GM21447 (cell line): Measurements from ENCODE around the gene PPM1G.

Source experiments
- ATAC-seq: cut with Tn5 transposase; IDR thresholded peaks from one replicate; pipeline ENCODE4 v1.9.1; 2021; ENCODE audit not compliant: unreplicated experiment

Gene PPM1G

GRCh38 chr2:27412419-27413152, 3.2 kb upstream of the PPM1G start:
- no peak for ATAC-seq

- ATAC-seq = peak; percentile 36
These were observed 630 bp downstream of the PPM1G start for GRCh38 chr2:27408601-27409320.

DNA sequence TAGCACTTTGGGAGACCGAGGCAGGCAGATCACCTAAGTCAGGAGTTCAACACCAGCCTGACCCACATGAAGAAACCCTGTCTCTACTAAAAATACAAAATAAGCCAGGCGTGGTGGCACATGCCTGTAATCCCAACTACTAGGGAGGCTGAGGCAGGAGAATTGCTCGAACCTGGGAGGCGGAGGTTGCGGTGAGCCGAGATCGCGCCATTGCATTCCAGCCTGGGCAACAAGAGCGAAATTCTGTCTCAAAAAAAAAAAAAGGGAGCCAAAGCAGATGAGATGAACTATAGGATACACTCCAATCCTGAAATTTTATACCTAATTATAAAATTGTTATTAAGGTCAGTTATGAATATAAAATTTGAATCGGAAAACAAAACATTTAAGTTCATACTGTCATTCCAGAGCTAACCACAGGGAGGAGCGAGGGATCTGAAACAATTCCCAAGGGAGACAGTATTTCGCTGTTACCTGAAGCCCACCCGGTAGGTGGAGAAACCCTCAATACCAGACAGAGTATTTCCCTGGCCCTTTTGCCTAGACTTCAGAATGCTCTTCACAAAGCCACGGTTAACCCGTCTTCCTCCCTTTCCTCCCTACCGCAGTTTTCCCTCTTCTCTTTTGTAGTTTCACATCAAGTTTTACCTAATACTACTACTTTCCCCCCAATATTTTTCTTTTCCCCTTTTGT, 1.4 kb downstream of the PPM1G start:
- no peak for ATAC-seq

GRCh38 chr2:27400348-27401135, 8.8 kb downstream of the PPM1G start:
- ATAC-seq = no peak

DNA sequence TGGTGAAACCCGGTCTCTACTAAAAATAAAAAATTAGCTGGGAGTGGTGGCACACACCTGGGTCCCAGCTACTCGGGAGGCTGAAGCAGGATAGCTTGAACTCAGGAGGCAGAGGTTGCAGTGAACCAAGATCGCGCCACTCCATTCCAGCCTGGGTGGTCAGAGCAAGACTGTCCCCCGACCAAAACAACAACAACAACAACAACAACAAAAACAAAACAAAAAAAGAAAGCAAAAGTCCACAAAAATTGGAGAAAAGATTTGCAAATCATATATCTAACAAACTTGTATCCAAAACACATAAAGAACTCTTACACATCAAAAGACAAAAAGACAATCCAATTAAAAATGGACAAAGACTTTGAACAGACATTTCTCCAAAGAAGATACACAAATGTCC, 10.4 kb downstream of the PPM1G start:
- no peak for ATAC-seq

DNA sequence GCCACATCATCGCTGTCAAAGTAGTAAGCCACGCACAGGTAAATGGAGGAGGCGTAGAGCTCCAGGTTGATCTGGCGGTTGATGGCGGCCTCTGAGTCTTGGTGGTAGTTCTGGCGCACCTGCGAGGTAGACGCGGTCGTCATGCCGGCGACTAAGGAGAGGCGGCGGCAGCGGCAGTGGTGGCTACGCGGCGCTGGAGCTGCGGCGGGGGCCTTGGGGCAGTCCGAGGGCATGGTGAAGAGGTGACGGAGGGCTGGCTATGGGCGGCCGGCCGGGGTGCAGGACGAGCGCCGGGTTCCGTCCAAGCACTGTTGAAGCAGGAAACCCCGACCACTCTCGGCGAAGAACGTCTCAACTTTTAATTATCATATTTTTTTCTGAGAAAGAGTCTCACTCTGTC, 16.2 kb downstream of the PPM1G start:
- ATAC-seq = no peak

- ATAC-seq = no peak
These were observed 18.3 kb downstream of the PPM1G start for GRCh38 chr2:27390822-27391679.

DNA sequence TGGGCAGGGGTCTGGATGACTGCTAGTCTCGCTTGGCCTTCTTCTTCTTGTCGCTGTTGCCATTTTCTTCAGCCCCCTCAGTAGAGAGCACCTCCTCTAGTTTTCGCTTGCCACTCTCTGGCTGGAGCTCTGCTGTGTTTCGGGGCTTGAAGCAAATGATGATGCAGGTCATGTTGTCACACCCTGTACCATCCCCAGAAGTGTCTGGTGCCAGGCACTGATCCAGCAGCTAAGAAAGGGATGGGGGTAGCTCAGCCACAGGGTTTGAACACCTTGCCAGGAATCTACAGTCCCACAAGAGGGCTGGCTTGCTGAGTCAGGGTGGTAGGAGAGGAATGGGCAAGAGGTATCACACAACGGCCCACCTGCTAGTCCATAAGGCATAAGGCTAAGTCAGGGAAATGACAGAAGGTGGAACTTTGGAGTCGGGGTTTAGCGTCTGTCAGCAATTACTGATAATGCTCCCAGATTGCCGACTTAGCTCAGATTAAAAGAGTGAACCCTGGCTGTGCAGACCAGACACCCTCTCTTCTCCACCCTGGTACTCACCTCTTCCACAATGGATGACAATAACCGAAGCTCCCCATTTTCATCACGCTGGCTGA, 27.7 kb downstream of the PPM1G start:
- no peak for ATAC-seq

DNA sequence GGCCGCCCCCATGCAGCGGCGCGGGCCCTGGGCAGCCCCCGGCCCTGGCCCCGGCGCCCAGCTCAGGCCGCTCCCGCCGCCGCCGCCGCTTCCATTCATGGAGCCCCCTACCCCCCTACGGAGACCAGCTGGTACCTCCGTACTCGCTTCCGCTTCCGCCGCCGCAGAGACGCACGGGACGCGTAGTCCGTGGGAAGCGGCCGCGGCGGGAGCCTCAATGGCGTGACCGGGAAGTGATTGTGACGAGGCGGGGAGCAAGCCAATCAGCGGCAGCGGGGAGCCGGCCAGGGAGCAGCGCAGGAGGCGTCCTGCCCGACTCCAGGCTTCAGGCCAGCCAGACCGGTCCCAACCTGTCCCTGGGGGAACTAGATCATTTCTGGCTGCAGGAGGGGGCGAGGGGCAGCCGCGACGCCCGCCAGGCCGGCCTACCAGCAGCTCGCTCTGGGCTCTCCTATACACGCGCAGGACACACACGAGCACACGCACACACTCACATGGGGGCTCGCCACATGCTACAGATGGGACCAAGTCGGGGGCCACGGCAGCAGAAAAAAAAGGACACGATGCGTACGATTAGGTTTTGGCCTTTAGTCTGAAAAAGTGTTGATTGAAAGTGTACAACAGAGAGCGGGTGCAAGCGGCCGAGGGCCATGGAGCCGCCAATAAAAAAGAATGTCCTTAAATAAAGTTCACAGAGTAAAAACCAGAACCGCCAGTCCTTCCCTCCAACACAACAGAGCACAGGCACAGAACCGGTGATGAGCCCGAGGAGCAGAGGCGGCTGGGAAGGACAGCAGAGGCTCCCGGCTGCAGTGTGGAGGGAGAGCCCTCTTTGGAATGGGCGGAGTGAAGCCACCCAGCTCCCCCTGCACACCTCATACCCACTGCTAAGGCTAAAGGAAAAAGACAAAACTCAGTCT, 28.5 kb downstream of the PPM1G start, which contains the start of gene ZNF513:
Gene ZNF513, minus strand, starts transcription at position 109 of the 920 bp plus-strand sequence. CDS start 208 bp downstream, outside the sequence.
- ATAC-seq = peak; percentile 91

DNA sequence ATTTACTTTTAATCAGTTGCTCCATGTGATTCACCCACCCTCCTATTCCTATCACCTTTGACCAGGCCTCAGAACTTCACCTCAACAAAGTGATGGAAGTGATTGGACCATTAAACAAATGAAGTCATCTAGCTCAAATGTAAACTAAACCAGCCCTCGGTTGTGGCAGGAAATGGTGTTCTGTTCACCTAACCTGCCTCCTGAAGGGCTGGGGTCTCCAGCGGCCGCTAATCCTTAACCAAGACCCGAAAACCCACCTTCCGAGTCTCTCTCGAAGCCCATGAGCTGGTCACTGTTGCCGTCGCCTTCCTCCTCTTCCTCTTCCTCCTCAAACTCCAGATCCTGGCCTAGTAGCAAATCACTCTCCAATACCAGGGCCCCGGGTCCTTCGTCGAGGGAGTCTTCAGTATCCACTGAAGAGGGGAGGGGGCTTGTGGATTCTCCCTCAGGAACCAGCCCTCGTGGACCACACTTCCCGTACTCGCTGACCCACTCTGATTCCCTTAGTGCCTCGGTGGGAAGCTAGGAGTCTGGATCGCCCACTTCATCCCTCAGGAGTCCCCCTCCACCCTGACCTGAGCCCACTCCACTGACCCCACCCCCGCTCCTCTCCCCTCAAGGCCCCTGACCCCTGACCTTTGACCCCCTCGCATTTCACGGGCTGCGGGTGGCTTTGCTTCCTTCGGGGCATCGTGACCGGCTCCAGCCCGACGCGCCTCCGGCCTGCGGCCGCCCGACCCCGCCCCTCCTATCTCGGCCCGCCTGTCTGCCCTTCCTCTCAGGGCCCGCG, 29.4 kb downstream of the PPM1G start:
- ATAC-seq = peak; percentile 38

- no peak for ATAC-seq
These were observed 30.0 kb downstream of the PPM1G start for GRCh38 chr2:27379383-27379835.

DNA sequence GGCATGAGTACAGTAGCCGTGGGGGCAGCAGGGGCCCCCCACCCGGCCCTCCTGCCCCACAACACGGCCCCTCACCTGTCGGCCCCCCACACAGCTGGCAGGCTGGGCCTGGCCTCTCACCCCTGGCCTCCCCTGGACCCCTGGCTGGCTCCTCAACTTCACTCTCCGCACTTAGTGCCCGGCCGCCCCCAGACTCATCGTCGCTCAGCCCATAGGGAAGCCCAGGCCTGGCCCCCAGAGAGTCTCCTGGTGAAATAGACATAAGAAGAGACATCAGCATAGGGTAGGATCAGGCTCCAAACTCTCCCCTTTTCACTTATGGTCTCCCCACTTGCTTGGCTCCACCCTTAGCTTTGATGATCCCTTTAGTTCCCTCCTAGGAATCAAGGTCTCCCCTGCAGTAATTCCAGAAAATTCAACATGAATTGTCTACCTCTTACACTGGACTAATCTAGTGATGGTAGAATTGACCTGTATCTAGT, 30.5 kb downstream of the PPM1G start:
- no peak for ATAC-seq

DNA sequence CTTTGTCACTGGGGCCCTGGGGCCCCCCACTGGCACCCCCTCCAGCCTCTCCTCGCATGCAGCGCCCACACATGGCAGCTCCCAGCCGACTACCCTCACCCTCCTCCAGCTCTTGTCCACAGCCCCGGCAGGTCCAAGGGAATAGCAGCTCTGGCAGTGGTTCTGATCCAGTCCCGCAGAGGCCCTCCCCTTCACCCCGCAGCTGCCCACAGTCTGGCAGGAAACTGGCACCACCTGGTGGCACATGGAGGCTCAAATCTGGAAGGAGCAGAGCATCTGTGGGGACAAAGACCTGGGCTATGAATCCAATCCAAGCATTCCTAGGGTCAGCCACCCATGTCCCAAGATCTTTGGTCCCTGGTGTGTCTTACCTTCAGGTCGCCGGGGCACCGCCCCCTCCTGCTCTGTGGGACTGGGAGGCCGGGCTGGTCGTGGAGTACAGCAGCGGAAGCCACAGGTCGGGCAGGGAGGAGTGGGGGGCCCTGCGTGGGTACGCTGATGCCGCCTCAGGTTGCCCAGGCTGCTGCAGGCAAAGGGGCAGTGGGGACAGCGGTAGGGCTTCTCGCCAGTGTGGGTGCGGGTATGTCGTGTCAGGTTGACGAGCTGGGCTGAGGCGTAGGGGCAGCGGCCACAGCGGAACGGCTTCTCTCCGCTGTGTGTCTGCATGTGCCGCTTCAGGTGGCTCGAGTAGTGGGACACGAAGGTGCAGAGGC, 31.1 kb downstream of the PPM1G start:
- ATAC-seq = no peak

DNA sequence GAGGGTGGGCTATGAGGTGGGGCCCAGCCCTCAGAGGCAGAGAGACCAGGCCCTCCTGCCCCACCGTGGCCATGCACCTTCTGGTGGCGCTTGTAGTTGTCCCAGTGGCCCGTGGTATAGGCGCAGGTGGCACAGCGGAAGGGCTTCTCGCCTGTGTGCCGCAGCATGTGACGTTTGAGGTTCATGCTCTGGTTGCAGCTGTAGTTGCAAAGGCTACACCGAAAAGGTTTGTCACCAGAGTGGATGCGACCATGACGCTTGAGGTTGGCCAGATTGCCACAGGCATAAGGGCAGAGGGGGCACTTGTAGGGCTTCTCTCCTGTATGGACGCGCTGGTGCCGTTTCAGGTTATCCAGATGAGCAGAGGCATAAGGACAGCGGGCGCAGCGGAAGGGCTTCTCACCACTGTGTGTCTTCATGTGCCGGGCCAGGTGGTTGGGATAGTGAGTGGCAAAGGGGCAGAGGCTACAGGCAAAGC, 31.7 kb downstream of the PPM1G start:
- ATAC-seq = no peak

- no peak for ATAC-seq
These were observed 32.3 kb downstream of the PPM1G start for GRCh38 chr2:27376866-27377617.
